ENCODE results near the gene PRRC2B.
"Not testable (repeated sequence)": the region's sequence is repeated elsewhere in the genome, so short reads cannot be mapped to it uniquely, and the experiment has no call there.

PRRC2B gene

DNA sequence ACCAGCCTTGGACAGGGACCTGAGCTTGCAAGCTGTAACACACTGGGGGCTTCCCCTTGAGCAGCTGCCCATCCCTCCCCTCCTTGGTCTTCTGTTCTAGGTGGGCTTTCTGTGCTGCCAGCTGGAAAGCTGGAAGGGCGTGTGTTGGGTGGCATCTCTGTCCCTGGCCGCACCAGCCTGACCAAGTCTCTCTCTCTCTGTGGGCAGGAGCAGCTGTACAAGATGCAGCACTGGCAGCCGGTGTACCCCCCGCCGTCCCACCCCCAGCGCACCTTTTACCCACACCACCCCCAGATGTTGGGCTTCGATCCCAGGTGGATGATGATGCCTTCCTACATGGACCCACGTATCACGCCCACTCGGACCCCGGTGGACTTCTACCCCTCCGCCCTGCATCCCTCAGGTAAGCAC lies 76.7 kb downstream of the PRRC2B start:
- H3K4me3 ChIP-seq (ENCODE audit: low read length): no peak overlapping the region
- no peak for TF ChIP-seq CTCF (conservative IDR thresholded peaks at IDR 0.05; ENCODE audit: low read length)
- no peak for DNase-seq (ENCODE audit: low read depth)

DNA sequence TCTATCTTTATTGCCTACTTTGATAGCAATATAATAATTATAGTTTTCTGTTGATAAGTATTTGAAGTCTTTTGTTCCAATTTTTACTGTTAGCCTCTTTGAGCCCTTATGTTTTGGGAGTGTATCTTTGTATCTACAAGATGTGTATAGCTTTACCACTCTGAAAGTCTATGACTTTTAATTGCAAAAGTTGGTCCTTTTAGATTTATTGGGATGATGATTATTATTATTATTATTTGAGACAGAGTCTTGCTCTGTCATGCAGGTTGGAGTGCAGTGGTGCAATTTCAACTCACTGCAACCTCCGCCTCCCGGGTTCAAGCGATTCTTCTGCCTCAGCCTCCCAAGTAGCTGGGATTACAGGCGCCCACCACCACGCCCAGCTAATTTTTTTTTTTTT lies 78.2 kb downstream of the PRRC2B start:
- not testable (repeated sequence) for H3K4me3 ChIP-seq (ENCODE audit: low read length); DNase-seq (ENCODE audit: low read depth)

DNA sequence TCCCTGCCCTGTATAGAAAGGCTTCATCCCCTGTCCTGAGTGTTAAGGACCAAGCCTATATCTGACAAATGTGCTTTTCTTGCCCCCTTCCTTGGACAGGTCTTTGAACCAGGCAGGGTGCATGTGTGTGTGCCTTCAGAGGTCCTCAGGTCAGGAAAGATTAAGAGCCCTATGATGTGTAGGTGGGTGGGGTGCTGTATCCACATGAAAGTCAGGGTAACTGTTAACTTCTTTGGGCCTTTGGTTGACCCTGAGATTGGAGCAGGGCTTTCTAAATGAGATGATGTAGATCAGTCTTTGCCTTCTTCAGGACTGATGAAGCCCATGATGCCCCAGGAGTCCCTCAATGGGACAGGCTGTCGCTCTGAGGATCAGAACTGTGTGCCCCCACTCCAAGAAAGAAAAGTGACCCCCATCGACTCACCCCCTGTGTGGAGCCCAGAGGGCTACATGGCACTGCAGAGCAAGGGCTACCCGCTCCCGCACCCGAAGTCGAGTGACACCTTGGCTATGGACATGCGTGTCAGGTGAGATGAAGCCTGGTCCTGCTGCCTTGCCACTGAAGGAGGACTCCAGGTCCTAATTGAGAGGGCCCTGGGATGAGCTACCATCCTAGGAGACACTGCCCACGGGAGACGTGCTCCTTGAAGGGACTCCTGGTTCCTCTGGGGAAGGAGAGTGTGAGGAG lies 79.5 kb downstream of the PRRC2B start:
- TF ChIP-seq CTCF (conservative IDR thresholded peaks at IDR 0.05; ENCODE audit: low read length): no peak
- no peak for DNase-seq (ENCODE audit: low read depth)
- no peak overlapping the region for H3K4me3 ChIP-seq (ENCODE audit: low read length)

DNA sequence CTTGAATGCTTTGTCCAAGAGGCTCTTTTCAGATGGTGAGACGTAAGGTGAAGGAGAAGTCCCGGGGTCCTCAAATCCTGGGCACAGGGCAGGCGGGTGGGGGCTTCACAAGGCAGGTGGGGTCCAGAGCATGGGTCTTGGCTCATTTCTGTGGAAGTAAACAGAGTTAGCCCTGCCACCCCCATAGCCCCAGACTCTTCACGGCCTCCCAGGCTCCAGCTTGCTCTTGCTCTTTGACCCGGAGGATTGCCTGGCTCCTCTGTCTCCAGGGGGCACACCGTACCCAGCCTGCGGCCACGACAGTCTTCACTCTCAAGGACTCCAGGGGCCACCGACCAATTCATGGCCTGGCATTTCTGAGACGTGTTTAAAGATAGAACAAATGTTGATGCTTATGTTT lies 80.0 kb downstream of the PRRC2B start:
- DNase-seq (ENCODE audit: low read depth): no peak
- H3K4me3 ChIP-seq (ENCODE audit: low read length): no peak overlapping the region
- no peak for TF ChIP-seq CTCF (conservative IDR thresholded peaks at IDR 0.05; ENCODE audit: low read length)

GRCh38 chr9:131474711-131475110 lies 80.8 kb downstream of the PRRC2B start:
- H3K4me3 ChIP-seq (ENCODE audit: low read length): no peak overlapping the region
- TF ChIP-seq CTCF (conservative IDR thresholded peaks at IDR 0.05; ENCODE audit: low read length): no peak
- DNase-seq (ENCODE audit: low read depth): no peak

GRCh38 chr9:131475111-131475955 lies 81.4 kb downstream of the PRRC2B start:
- H3K4me3 ChIP-seq (ENCODE audit: low read length): no peak overlapping the region
- TF ChIP-seq CTCF (conservative IDR thresholded peaks at IDR 0.05; ENCODE audit: low read length): no peak
- DNase-seq (ENCODE audit: low read depth): no peak

GRCh38 chr9:131475956-131476776 lies 82.3 kb downstream of the PRRC2B start:
- DNase-seq (ENCODE audit: low read depth): no peak
- TF ChIP-seq CTCF (conservative IDR thresholded peaks at IDR 0.05; ENCODE audit: low read length): peak; percentile 31
- H3K4me3 ChIP-seq (ENCODE audit: low read length): no peak overlapping the region

All from AG10803 (cell line).